ENCODE data around the gene NTSR1.

Gene NTSR1

DNA sequence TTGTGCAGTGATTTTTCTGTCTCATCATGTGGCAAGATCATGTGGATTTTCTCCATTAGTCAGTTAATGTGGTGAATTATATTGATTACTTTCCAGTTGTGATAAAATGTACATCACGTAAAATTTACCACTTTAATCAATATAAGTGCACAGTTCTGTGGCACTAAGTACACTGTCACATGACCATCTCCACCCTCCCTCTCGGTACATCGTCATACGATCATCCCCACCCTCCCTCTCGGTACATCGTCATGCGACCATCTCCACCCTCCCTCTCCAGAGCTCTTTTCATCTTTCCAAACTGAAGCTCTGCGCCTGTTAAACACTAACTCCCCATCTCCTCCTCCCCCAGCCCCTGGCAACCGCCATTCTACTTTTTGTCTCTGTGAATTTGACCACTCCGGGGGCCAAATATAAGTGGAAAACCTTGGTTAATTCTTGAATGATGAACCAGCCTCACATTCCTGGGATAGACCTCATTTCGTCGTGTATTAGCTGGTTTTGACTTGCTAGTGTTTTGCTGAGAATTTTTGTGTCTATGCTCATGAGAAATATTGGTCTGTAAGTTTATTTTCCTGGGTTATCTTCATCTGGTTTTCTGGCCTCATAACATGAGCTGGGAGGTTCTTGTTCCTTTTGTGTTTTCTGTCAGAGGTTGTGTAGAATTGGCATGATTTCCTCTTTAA, 10.8 kb downstream of the NTSR1 start:
- Histone ChIP-seq H3K4me3 (ENCODE audit: low read depth, low read length) (no peak overlapping the region), H3K36me3 (replicated peaks) (no peaks in the 10 kb centered on the region), H3K27ac (no peak overlapping the region), H3K27me3 (replicated peaks) (peaks cover 1% of the 10 kb centered on the region)
- no peak for DNase-seq
- in situ Hi-C loops (cut with HindIII; ENCODE audit: low pct_ligation_motif_present, low sequenced_read_pairs): no loop called here
- TF ChIP-seq, protein P1, sequence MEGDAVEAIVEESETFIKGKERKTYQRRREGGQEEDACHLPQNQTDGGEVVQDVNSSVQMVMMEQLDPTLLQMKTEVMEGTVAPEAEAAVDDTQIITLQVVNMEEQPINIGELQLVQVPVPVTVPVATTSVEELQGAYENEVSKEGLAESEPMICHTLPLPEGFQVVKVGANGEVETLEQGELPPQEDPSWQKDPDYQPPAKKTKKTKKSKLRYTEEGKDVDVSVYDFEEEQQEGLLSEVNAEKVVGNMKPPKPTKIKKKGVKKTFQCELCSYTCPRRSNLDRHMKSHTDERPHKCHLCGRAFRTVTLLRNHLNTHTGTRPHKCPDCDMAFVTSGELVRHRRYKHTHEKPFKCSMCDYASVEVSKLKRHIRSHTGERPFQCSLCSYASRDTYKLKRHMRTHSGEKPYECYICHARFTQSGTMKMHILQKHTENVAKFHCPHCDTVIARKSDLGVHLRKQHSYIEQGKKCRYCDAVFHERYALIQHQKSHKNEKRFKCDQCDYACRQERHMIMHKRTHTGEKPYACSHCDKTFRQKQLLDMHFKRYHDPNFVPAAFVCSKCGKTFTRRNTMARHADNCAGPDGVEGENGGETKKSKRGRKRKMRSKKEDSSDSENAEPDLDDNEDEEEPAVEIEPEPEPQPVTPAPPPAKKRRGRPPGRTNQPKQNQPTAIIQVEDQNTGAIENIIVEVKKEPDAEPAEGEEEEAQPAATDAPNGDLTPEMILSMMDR (IDR thresholded peaks at IDR 0.05; ENCODE audit: low read depth, low read length, missing control alignments): no peak

DNA sequence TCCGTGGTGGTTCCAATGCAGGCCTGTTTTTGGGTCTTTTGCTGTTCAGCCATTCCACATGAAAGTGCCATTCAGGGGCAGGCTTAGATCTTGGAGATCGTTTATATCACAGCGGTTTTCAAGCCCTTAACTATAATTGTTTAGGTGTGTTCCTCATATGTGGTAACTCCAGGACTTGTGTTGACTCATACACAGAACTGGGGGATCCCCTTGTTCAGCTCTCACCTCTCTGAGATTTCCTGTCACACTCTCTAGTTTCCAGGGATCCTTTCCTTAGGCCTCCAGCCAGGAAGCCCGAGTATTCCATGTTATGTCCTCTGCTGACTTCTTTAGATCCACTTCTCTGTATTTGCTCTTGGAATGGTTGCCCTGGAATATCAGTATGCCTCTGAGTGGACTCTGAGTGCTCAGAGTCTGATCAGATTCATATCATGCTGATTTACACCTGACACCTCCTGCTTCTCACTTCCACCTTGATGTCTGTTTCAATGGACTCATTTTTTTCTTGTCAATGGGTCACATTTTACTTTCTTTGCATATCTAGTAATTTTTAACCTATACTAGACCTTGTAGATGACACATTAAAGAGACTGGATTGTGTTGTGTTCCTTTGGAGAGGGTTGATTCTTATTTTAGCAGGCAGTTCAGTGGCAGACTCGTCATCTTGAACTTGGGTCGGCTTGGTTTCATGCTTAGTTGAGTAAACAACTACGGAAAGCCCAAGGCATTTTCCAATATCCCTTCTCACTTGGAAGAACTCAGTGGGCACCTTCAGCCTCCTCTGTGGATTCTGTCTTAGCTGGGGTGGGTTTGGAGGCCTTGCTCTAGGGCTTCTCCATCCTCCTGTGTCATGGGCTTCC, 13.1 kb downstream of the NTSR1 start:
- Histone ChIP-seq H3K4me3 (ENCODE audit: low read depth, low read length) (no peak overlapping the region), H3K27ac (no peak overlapping the region), H3K27me3 (replicated peaks) (peaks cover 1% of the 10 kb centered on the region), H3K36me3 (replicated peaks) (no peaks in the 10 kb centered on the region)
- TF ChIP-seq, protein P1 (IDR thresholded peaks at IDR 0.05; ENCODE audit: low read depth, low read length, missing control alignments): no peak
- no peak for DNase-seq
- in situ Hi-C loops (cut with HindIII; ENCODE audit: low pct_ligation_motif_present, low sequenced_read_pairs): no loop called here

DNA sequence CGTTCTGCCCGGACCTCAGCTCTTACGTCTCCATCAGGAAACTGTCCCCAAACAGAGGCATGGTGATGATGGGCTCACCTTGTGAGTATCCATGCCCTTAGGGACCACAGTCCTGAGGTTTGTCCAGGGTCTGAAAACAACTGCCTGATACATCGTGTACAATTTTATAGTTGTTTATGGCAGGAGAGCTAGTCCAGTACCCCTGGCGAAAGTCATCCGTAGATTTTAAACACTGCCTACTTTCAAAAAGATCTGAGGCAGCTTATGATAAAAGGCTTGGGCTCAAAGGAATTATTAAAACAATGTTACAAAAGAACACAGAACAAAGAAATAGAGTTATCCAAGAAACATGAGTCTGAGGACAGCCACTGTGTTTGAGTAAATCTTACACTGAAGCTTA, 14.0 kb downstream of the NTSR1 start:
- Histone ChIP-seq H3K27me3 (replicated peaks) (peaks cover 1% of the 10 kb centered on the region), H3K36me3 (replicated peaks) (no peaks in the 10 kb centered on the region), H3K4me3 (ENCODE audit: low read depth, low read length) (no peak overlapping the region), H3K27ac (no peak overlapping the region)
- DNase-seq: no peak
- in situ Hi-C loops (cut with HindIII; ENCODE audit: low pct_ligation_motif_present, low sequenced_read_pairs): no loop called here
- TF ChIP-seq, protein P1 (IDR thresholded peaks at IDR 0.05; ENCODE audit: low read depth, low read length, missing control alignments): no peak

DNA sequence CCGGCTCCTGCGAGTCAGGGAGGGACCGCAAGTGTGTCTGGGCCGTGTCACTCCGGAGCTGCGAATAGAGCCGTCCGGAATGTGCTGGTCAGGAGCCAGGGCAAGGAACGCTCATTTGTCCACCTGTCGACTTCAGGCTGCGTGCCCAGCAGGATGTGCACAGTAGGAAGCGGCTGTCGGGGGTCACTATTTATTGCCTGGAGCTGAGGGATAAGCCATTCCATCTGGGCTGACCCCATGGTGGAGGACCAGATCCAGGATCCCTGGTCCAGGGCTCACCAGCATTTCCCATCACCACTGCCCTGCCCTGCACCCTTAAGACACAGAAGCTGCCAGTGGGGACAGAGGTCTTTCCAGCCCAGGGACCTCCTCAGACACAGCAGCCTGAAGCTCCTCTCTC, 14.7 kb downstream of the NTSR1 start:
- Histone ChIP-seq H3K4me3 (ENCODE audit: low read depth, low read length) (no peak overlapping the region), H3K36me3 (replicated peaks) (no peaks in the 10 kb centered on the region), H3K27me3 (replicated peaks) (peaks cover 1% of the 10 kb centered on the region), H3K27ac (no peak overlapping the region)
- in situ Hi-C loops (cut with HindIII; ENCODE audit: low pct_ligation_motif_present, low sequenced_read_pairs): no loop called here
- DNase-seq: no peak
- TF ChIP-seq, protein P1 (IDR thresholded peaks at IDR 0.05; ENCODE audit: low read depth, low read length, missing control alignments): no peak

DNA sequence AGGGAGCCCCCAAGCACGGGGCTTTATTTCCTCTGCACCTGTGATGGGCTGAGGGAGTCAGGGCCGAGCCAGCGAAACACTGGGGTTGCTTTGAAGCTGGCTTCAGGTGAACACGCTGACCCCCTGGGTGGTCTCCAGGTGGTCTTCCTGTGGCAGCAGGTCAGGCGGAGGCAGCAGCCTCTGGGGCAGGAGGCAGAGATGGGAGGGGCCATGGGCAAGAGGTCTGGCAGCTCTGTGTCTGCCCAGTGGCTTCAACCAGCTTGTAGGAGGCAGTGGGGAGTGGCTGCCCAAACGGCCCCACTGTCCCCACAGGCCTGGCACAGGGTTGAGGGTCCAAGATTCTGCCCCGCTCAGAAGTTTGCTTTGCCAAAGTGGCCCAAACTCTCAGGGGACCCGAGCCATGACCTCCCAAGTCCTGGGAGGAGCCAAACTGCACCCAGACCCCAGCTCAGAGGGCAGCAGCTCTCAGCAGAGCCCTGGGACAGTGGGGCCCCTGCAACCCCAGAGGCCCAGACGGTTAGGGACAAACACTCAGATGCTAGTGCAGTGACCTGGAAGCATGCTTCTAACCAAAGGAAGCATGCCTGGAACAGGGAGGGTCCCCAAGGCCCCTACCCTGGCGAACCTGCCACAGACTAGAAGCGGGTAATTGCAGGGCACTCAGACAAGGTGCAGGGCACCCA, 15.3 kb downstream of the NTSR1 start:
- DNase-seq: no peak
- H3K27ac ChIP-seq: no peak overlapping the region
- in situ Hi-C loops (cut with HindIII; ENCODE audit: low pct_ligation_motif_present, low sequenced_read_pairs): no loop called here
- H3K27me3 ChIP-seq (replicated peaks): peaks cover 1% of the 10 kb centered on the region
- TF ChIP-seq, protein P1 (IDR thresholded peaks at IDR 0.05; ENCODE audit: low read depth, low read length, missing control alignments): no peak
- H3K4me3 ChIP-seq (ENCODE audit: low read depth, low read length): no peak overlapping the region
- H3K36me3 ChIP-seq (replicated peaks): no peaks in the 10 kb centered on the region
